DOHH2 (cell line): ENCODE data around the gene GPR42.

Experiments used
- H3F3A ChIP-seq: fragments of 200-600 bp; sonication (generic), shearing (Covaris generic); 2 replicates; pipeline ENCODE4 v1.6.0; 2016; ENCODE audit warnings: antibody characterized with exemption, mild to moderate bottlenecking; ENCODE audit not compliant: control insufficient read depth, insufficient read depth
- H3K27ac ChIP-seq: fragments of 200-600 bp; sonication (generic); 2 replicates; pipeline ENCODE4 v1.5.1; 2014; ENCODE audit warnings: low read depth, mild to moderate bottlenecking, low read length, moderate library complexity
- H3K27me3 ChIP-seq: fragments of 200-600 bp; sonication (generic); 2 replicates; pipeline ENCODE4 v1.6.1; 2014; ENCODE audit warnings: mild to moderate bottlenecking, low read length, mixed read lengths; ENCODE audit not compliant: control insufficient read depth
- H3K36me3 ChIP-seq: fragments of 200-600 bp; sonication (generic); 2 replicates; pipeline ENCODE4 v1.6.1; 2014; ENCODE audit warnings: mild to moderate bottlenecking, low read length, moderate library complexity, mixed read lengths; ENCODE audit not compliant: control insufficient read depth
- H3K4me1 ChIP-seq: fragments of 200-600 bp; sonication (generic); 2 replicates; pipeline ENCODE4 v1.6.1; 2014; ENCODE audit warnings: mild to moderate bottlenecking, low read length, mixed read lengths; ENCODE audit not compliant: control insufficient read depth
- H3K4me2 ChIP-seq: fragments of 200-600 bp; sonication (generic); 2 replicates; pipeline ENCODE4 v1.6.0; 2014; ENCODE audit warnings: mild to moderate bottlenecking, low read length, moderate library complexity
- H3K4me3 ChIP-seq: fragments of 200-600 bp; sonication (generic); 2 replicates; pipeline ENCODE4 v1.5.1; 2014; ENCODE audit warnings: mild to moderate bottlenecking, low read length, mixed read lengths
- H3K79me2 ChIP-seq: fragments of 200-600 bp; sonication (generic); 2 replicates; pipeline ENCODE4 v1.6.1; 2014; ENCODE audit warnings: mild to moderate bottlenecking, low read length, mixed read lengths; ENCODE audit not compliant: control insufficient read depth
- H3K9me2 ChIP-seq: fragments of 200-600 bp; sonication (generic); replicated peaks from 2 replicates; pipeline ENCODE4 v1.6.1; 2014; ENCODE audit warnings: mild to moderate bottlenecking, low read length, mixed read lengths; ENCODE audit not compliant: control insufficient read depth
- H3K9me3 ChIP-seq: fragments of 200-600 bp; sonication (generic); 2 replicates; pipeline ENCODE4 v1.6.1; 2014; ENCODE audit warnings: antibody characterized with exemption, low read length, mixed read lengths; ENCODE audit not compliant: control insufficient read depth, insufficient read depth
- H4K20me1 ChIP-seq: fragments of 200-600 bp; sonication (generic); 2 replicates; pipeline ENCODE4 v1.6.0; 2014; ENCODE audit warnings: low read depth, mild to moderate bottlenecking, antibody characterized with exemption, low read length, moderate library complexity; ENCODE audit not compliant: control insufficient read depth, insufficient read depth
- CTCF ChIP-seq: fragments of 200-600 bp; sonication (generic); IDR thresholded peaks from one replicate; pipeline ENCODE4 v1.5.1; 2014; ENCODE audit warnings: antibody characterized with exemption, mild to moderate bottlenecking, low read depth, low read length; ENCODE audit not compliant: poor library complexity, severe bottlenecking
- EZH2phosphoT487 ChIP-seq: fragments of 200-600 bp; sonication (generic); IDR thresholded peaks from 2 replicates; pipeline ENCODE4 v1.6.1; 2017; ENCODE audit warnings: borderline replicate concordance, mild to moderate bottlenecking, antibody characterized with exemption, low read length, moderate library complexity, mixed read lengths

Gene GPR42

GRCh38 chr19:35383536-35383935 is 12.7 kb downstream of the GPR42 start:
- no peak overlapping the region for H3K27ac ChIP-seq
- H3K36me3 ChIP-seq: no peaks in the 10 kb centered on the region
- no peaks in the 10 kb centered on the region for H3F3A ChIP-seq
- H3K79me2 ChIP-seq: no peaks in the 10 kb centered on the region
- H3K9me3 ChIP-seq: peaks cover 21% of the 10 kb centered on the region
- no peak overlapping the region for H3K4me3 ChIP-seq
- H3K27me3 ChIP-seq: peaks cover 12% of the 10 kb centered on the region; the same call in 1 of the 2 replicates
- no peak overlapping the region for H3K4me2 ChIP-seq
- H4K20me1 ChIP-seq: no peaks in the 10 kb centered on the region
- no peak for TF ChIP-seq CTCF
- no peak for TF ChIP-seq EZH2phosphoT487
- H3K4me1 ChIP-seq: no peaks in the 10 kb centered on the region
- no peaks in the 10 kb centered on the region for H3K9me2 ChIP-seq

- Histone ChIP-seq H3K4me1 (no peaks in the 10 kb centered on the region), H3K27me3 (peaks cover 14% of the 10 kb centered on the region), H4K20me1 (no peaks in the 10 kb centered on the region), H3K79me2 (no peaks in the 10 kb centered on the region), H3K4me3 (no peak overlapping the region), H3F3A (no peaks in the 10 kb centered on the region), H3K9me2 (no peaks in the 10 kb centered on the region), H3K4me2 (no peak overlapping the region), H3K27ac (no peak overlapping the region), H3K36me3 (no peaks in the 10 kb centered on the region), H3K9me3 (peaks cover 21% of the 10 kb centered on the region)
- TF ChIP-seq EZH2phosphoT487 (no peak), CTCF (no peak)
Observed at GRCh38 chr19:35388277-35389054, 17.6 kb downstream of the GPR42 start.

DNA sequence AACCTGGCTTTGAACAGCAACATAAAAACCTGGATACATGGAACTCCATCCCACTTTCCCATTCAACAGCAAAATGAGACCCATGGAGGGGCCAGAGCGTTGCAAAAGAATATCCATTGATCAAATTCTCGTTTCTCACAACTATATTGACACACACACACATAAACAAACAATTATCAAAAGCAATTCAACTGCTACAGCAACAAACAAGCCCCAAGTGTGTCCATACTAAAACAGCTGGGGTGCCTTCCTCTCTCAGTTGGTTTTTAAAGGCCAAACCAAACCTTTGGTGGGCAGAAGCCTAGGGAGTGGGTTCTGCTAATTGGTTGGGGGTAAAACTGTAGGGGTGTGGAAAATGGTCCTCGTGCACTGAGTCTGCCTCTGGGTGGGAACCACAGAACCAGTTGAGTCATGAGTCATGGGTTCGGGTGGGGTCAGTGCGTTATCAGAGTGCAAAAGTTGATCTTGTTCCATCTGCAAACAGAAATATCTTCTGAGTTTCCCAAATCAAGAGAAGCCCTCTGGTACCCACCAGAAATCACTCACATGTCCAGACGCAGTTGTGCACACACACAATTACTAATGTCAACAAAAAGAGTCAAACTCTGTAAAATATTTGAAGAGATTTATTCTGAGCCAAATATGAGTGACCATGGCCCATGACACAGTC is 18.5 kb downstream of the GPR42 start:
- Histone ChIP-seq H3K9me3 (peaks cover 18% of the 10 kb centered on the region), H3K27ac (no peak overlapping the region), H3K27me3 (peaks cover 22% of the 10 kb centered on the region), H3K9me2 (no peaks in the 10 kb centered on the region), H3K4me3 (no peak overlapping the region), H3K4me2 (no peak overlapping the region), H4K20me1 (no peaks in the 10 kb centered on the region), H3K36me3 (no peaks in the 10 kb centered on the region), H3K4me1 (no peaks in the 10 kb centered on the region), H3F3A (no peaks in the 10 kb centered on the region), H3K79me2 (no peaks in the 10 kb centered on the region)
- TF ChIP-seq CTCF: no peak
- TF ChIP-seq EZH2phosphoT487: no peak
